Karpas-422 (cell line): ENCODE results near the gene TNFRSF1A. TPM values are rescaled to one million over a fixed set of nuclear protein-coding genes. Genes with fewer than 3 reads are reported as not detected.
A peak's percentile ranks its signal among the peaks of the same experiment; 100 is the strongest.

Experiments
- DNase-seq: peaks from one replicate; pipeline ENCODE4 v3.0.0-alpha.2; 2015
- H2AFZ ChIP-seq: fragments of 200-600 bp; sonication (generic); 2 replicates; pipeline ENCODE4 v1.6.1; 2014; ENCODE audit warnings: antibody characterized with exemption, low read length, mixed read lengths
- H3K27ac ChIP-seq: fragments of 200-600 bp; sonication (generic); 2 replicates; pipeline ENCODE4 v1.5.1; 2014; ENCODE audit warnings: mild to moderate bottlenecking, low read length, moderate library complexity
- H3K27me3 ChIP-seq: fragments of 200-600 bp; sonication (generic); 2 replicates; pipeline ENCODE4 v1.6.1; 2014; ENCODE audit warnings: low read length, mixed read lengths
- H3K36me3 ChIP-seq: fragments of 200-600 bp; sonication (generic); 2 replicates; pipeline ENCODE4 v1.6.1; 2014; ENCODE audit warnings: low read length, mixed read lengths; ENCODE audit not compliant: insufficient read depth
- H3K4me1 ChIP-seq: fragments of 200-600 bp; sonication (generic); 2 replicates; pipeline ENCODE4 v1.6.1; 2014; ENCODE audit warnings: mild to moderate bottlenecking, low read length, mixed read lengths
- H3K4me2 ChIP-seq: fragments of 200-600 bp; sonication (generic); 2 replicates; pipeline ENCODE4 v1.6.1; 2014; ENCODE audit warnings: low read length, low read depth, mild to moderate bottlenecking; ENCODE audit not compliant: poor library complexity, severe bottlenecking
- H3K4me3 ChIP-seq: fragments of 200-600 bp; sonication (generic); 2 replicates; pipeline ENCODE4 v1.5.1; 2014; ENCODE audit warnings: mild to moderate bottlenecking, antibody characterized with exemption, low read length, mixed read lengths
- H3K79me2 ChIP-seq: fragments of 200-600 bp; sonication (generic); 2 replicates; pipeline ENCODE4 v1.6.1; 2014; ENCODE audit warnings: mild to moderate bottlenecking, low read length, mixed read lengths
- H3K9ac ChIP-seq: fragments of 200-600 bp; sonication (generic); 2 replicates; pipeline ENCODE4 v1.6.0; 2014; ENCODE audit warnings: low read length
- H3K9me2 ChIP-seq: fragments of 200-600 bp; sonication (generic), shearing (Covaris generic); replicated peaks from 2 replicates; pipeline ENCODE4 v1.6.0; 2014; ENCODE audit warnings: mild to moderate bottlenecking, low read length, moderate library complexity; ENCODE audit not compliant: insufficient read depth
- H3K9me3 ChIP-seq: fragments of 300-700, 200-600 bp; sonication (generic); 2 replicates; pipeline ENCODE4 v1.6.1; 2014; ENCODE audit warnings: low read length, mixed read lengths
- H4K20me1 ChIP-seq: fragments of 200-600 bp; sonication (generic); 2 replicates; pipeline ENCODE4 v1.6.1; 2014; ENCODE audit warnings: mild to moderate bottlenecking, antibody characterized with exemption, low read length, low read depth; ENCODE audit not compliant: insufficient read depth
- total RNA-seq: library from RNA; depleted of rRNA; stranded (reverse); fragments of >200 nt; shearing (Covaris generic); gene quantifications from 2 replicates; pipeline ENCODE4 v1.2.3, GENCODE V29; 2014; ENCODE audit warnings: low replicate concordance

TNFRSF1A gene
- total RNA-seq, 1 experiment from 2014 or later = not detected

GRCh38 chr12:6326316-6327228 lies 15.3 kb downstream of the TNFRSF1A start:
- H3K9me2 ChIP-seq = no peaks in the 10 kb centered on the region
- H3K4me2 ChIP-seq = no peak overlapping the region
- H3K9ac ChIP-seq = no peak overlapping the region
- no peaks in the 10 kb centered on the region for H3K79me2 ChIP-seq
- H2AFZ ChIP-seq = no peak overlapping the region
- DNase-seq = peak; percentile 85
- H3K27me3 ChIP-seq = no peaks in the 10 kb centered on the region
- peaks cover 51% of the 10 kb centered on the region for H3K4me1 ChIP-seq
- H3K27ac ChIP-seq = no peak overlapping the region
- no peaks in the 10 kb centered on the region for H3K36me3 ChIP-seq
- peaks cover 41% of the 10 kb centered on the region for H4K20me1 ChIP-seq
- no peak overlapping the region for H3K4me3 ChIP-seq
- no peaks in the 10 kb centered on the region for H3K9me3 ChIP-seq

- Histone ChIP-seq H3K27me3 (no peaks in the 10 kb centered on the region), H3K9me3 (no peaks in the 10 kb centered on the region), H3K9me2 (no peaks in the 10 kb centered on the region), H3K4me3 (no peak overlapping the region), H2AFZ (no peak overlapping the region), H3K4me1 (peaks cover 39% of the 10 kb centered on the region), H3K9ac (no peak overlapping the region), H3K79me2 (no peaks in the 10 kb centered on the region), H3K27ac (no peak overlapping the region), H3K36me3 (no peaks in the 10 kb centered on the region), H3K4me2 (no peak overlapping the region), H4K20me1 (peaks cover 32% of the 10 kb centered on the region)
- DNase-seq = no peak
Measured at GRCh38 chr12:6324936-6325750, 16.7 kb downstream of the TNFRSF1A start.

- Histone ChIP-seq H3K79me2 (no peaks in the 10 kb centered on the region), H3K4me1 (peaks cover 31% of the 10 kb centered on the region), H2AFZ (no peak overlapping the region), H3K27ac (no peak overlapping the region), H3K36me3 (no peaks in the 10 kb centered on the region), H4K20me1 (peaks cover 29% of the 10 kb centered on the region), H3K27me3 (no peaks in the 10 kb centered on the region), H3K4me3 (peak overlapping the region; percentile 39; the same call in 1 of the 2 replicates), H3K9me2 (no peaks in the 10 kb centered on the region), H3K9me3 (no peaks in the 10 kb centered on the region), H3K4me2 (peak overlapping the region; percentile 63), H3K9ac (peak overlapping the region; percentile 30)
- DNase-seq = no peak
Measured at GRCh38 chr12:6323995-6324711, 17.7 kb downstream of the TNFRSF1A start.

DNA sequence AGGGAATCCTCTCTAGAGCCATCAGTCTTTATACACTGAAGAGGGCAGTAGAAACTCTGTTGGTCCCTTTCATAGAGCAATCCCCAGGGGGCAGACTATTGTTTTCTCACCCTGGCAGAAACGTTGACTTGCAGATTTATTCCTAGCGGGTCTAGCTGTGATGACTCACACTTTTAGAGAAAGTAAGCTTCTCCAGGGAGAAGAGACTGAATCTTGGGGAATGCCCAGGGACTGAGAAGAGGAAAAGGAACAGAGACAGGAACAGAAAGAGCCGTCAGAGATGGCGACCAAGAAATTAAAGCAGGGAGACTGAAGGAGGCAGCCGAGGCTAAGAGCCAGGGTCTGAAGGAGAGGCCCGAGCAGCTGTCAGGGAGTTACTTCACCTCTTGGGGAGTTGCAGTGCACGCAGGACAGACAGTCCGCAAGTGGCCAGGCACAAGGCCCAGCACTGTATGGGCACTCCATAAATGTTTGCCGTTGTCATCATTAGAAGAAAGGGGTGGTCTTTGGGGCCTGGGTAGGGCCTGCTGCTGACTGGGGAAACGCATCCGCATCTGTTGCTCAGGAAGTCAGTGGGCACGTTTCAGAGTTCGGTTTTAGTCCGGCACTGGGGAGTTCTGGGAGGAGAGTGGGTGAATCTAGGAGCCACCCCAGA lies 18.4 kb downstream of the TNFRSF1A start:
- Histone ChIP-seq H3K27me3 (no peaks in the 10 kb centered on the region), H3K9ac (peak overlapping the region; percentile 30), H3K27ac (no peak overlapping the region), H3K9me2 (no peaks in the 10 kb centered on the region), H3K79me2 (no peaks in the 10 kb centered on the region), H4K20me1 (peaks cover 23% of the 10 kb centered on the region), H3K36me3 (no peaks in the 10 kb centered on the region), H3K9me3 (no peaks in the 10 kb centered on the region), H3K4me3 (peak overlapping the region; percentile 39), H2AFZ (no peak overlapping the region), H3K4me2 (peak overlapping the region; percentile 63), H3K4me1 (peaks cover 31% of the 10 kb centered on the region)
- DNase-seq = peak; percentile 64

- peak; percentile 66 for DNase-seq
- peak overlapping the region; percentile 63 for H3K4me2 ChIP-seq
- no peaks in the 10 kb centered on the region for H3K9me3 ChIP-seq
- no peak overlapping the region for H3K9ac ChIP-seq
- no peaks in the 10 kb centered on the region for H3K79me2 ChIP-seq
- no peaks in the 10 kb centered on the region for H3K27me3 ChIP-seq
- no peaks in the 10 kb centered on the region for H3K36me3 ChIP-seq
- peak overlapping the region; percentile 39 for H3K4me3 ChIP-seq
- H3K4me1 ChIP-seq = peaks cover 31% of the 10 kb centered on the region
- H4K20me1 ChIP-seq = peaks cover 21% of the 10 kb centered on the region; the same call in 1 of the 2 replicates
- no peaks in the 10 kb centered on the region for H3K9me2 ChIP-seq
- no peak overlapping the region for H3K27ac ChIP-seq
- no peak overlapping the region for H2AFZ ChIP-seq
Measured at GRCh38 chr12:6322969-6323339, 18.9 kb downstream of the TNFRSF1A start.

DNA sequence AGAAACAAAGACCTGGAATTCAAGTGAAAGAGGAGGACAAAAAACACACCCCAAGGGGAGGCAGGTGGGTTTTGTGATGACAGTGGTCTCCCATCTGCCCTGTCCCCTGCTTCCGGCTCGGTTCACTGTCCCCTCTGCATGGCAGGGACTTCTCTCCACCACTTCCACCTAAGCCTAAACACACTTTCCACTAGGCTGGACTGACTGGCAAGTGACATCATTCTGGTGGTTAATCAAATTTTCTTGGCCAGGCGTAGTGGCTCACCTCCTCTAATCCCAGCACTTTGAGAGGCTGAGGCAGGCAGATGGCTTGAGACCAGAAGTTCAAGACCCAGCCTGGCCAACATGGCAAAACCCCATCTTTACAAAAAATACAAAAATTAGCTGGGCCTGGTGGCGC lies 19.5 kb downstream of the TNFRSF1A start:
- Histone ChIP-seq H3K9me2 (no peaks in the 10 kb centered on the region), H3K9ac (no peak overlapping the region), H3K9me3 (no peaks in the 10 kb centered on the region), H2AFZ (no peak overlapping the region), H3K4me1 (peaks cover 31% of the 10 kb centered on the region), H3K79me2 (no peaks in the 10 kb centered on the region), H3K27ac (no peak overlapping the region), H3K4me2 (peak overlapping the region; percentile 63), H3K4me3 (no peak overlapping the region), H4K20me1 (peaks cover 24% of the 10 kb centered on the region; the same call in 1 of the 2 replicates), H3K27me3 (no peaks in the 10 kb centered on the region), H3K36me3 (no peaks in the 10 kb centered on the region)
- peak; percentile 61 for DNase-seq

DNA sequence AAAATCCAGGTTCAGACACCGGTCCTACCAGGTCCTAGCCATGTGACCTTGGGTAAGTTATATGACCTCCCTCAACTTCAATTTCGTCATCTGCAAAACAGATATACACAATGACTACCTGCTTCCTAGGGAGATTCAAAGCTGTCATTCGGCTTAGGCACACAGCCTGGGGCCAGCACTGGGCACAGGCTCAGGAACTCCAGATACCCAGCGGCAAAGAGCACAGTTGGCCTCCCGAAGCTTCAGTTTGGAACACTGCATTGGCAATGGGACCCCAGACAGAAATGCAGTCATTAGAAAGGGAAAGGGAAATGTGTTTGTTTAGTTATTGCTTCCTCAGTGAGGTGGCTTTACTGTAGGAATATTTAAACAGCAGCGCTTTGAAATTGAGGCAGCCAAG lies 20.0 kb downstream of the TNFRSF1A start:
- no peaks in the 10 kb centered on the region for H3K9me2 ChIP-seq
- no peaks in the 10 kb centered on the region for H3K79me2 ChIP-seq
- H3K4me3 ChIP-seq = no peak overlapping the region
- H3K36me3 ChIP-seq = no peaks in the 10 kb centered on the region
- H3K9ac ChIP-seq = no peak overlapping the region
- no peak overlapping the region for H3K27ac ChIP-seq
- H2AFZ ChIP-seq = no peak overlapping the region
- H3K9me3 ChIP-seq = no peaks in the 10 kb centered on the region
- no peak overlapping the region for H3K4me2 ChIP-seq
- DNase-seq = no peak
- no peaks in the 10 kb centered on the region for H3K27me3 ChIP-seq
- H4K20me1 ChIP-seq = peaks cover 26% of the 10 kb centered on the region; the same call in 1 of the 2 replicates
- peaks cover 31% of the 10 kb centered on the region for H3K4me1 ChIP-seq
